GM12801 (cell line): ENCODE measurements around the gene DAAM1.

ENCODE experiments used
- CTCF ChIP-seq: IDR thresholded peaks from one replicate; pipeline ENCODE4 v1.5.1; 2011; ENCODE audit warnings: control low read depth; ENCODE audit not compliant: insufficient read length; ENCODE audit errors: extremely low read depth

Gene DAAM1

DNA sequence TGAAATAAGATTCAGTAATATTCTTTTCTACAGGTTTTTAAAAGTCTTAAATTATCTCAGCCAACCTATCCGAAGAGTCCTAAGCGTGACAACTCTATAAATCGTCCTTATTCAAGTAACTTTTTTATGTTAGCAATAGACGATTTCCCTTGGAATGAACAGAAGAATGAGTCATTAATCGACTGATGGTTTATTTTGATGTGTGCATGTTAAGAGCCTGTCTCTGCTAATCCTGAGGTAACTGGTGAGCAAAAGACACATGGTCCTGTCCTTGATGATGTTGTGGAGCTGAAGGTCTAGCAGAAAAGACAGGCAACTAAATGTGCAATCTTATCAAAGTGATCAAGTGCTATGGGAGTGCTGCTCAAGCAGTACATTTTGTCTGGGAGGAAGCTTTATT lies 80.4 kb downstream of the DAAM1 start:
- no peak for TF ChIP-seq CTCF

DNA sequence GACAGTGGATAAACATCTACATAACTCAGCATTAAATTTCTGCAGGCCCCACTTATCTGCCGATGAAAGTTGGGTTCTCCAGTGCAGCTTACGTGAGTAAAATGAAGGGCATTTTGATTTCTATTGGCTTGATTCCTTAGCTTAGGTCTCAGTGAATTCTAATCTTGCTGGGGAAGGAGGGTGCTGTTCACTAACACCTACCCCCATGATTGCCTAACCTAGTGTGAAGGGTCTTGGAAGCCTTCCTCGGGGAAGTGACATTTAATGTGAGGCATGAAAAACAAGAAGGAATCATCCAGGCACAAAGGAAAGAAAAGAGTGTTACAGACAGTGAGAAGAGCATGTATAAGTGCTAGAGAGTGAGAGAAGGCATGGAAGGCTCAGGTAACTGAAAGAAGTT lies 81.0 kb downstream of the DAAM1 start:
- TF ChIP-seq CTCF = no peak

DNA sequence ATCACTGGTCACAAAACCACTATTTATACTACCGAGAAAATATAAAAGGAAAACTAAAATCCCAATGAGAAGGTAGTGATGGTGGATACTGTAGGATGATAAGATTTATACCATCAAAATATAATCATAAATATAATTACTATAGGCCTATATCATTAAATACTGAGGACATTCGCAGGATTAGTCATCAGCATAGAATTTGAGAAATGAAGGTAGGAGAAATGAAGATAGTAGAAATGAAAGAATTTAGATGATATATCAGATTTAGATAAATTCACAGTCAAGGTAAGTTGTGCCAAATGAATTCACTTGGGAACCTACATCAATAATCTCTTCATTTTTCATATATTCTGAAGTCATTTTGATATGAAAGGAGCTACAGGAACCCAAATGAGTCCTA lies 82.8 kb downstream of the DAAM1 start:
- no peak for TF ChIP-seq CTCF

GRCh38 chr14:59271734-59272133 lies 83.3 kb downstream of the DAAM1 start:
- TF ChIP-seq CTCF = no peak

- no peak for TF ChIP-seq CTCF
These were observed 84.2 kb downstream of the DAAM1 start for GRCh38 chr14:59272633-59273032.

DNA sequence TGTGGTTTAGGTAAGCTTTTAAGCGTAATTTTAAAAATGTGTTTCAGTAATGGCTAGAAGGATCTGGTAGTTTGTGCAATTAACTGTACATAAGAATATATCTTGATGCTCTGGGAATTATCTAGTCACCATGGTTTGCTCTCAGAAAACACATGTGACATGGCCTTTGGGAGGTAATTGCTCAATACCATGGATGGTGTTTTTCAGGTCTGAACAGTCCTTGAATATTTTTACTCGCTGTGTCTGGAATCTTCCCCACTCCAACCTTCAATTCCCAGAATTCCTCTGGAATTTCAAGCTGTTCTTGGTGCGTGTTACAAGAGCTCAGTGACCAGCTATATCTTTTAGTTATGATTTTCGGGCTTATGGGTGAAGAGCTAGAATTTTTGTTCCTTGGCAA lies 85.3 kb downstream of the DAAM1 start:
- TF ChIP-seq CTCF = no peak

DNA sequence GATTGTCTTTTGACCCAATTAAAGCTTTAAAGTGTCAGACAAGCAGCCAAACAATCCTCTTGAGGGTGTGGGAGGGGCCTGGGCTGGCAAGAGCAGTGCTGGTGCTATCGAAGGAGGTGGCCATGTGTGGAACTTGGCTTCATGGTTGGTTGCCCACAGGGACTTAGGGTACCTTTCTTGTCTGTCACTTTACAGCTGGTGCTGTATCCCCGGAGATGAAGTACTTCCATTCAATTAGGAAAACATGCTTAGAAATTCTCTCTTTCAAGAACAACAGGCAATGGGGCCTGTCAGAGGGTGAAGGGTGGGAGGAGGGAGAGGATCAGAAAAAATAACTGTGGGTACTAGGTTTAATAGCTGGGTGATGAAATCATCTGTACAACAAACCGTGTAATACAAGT lies 86.5 kb downstream of the DAAM1 start:
- TF ChIP-seq CTCF = no peak

GRCh38 chr14:59275668-59276067 lies 87.2 kb downstream of the DAAM1 start:
- TF ChIP-seq CTCF = no peak
